Measurements from ENCODE around the gene GUCD1.
"Not testable (repeated sequence)": the region's sequence is repeated elsewhere in the genome, so short reads cannot be mapped to it uniquely, and the experiment has no call there.

The GUCD1 gene

DNA sequence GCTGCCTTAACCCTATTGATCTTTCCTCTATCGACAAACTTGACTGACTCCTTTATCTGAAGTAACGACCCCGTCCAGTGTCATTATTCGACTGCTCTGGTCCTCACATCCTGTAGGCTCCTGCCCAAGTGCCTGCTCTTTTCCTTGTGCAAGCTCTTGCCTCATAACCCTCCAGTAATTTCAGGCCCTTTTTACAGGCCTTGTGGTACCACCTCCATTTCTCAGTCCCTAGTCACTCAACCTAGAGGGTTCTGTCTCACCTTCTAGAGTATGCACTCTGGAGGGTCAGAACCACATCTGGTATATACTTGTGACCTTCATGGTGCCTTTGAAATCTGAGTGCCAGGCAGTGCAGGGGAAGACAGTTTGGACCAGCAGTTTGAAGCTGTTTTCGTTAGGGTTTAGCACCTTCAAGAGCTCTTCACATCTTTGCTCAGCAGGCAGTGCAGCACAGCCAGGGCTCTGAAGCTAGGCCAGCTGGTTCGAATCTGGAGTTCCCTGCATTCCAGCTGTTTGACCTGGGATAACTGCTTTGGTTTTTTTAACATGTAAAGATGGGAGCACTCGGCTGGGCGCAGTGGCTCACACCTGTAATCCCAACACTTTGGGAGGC is 12.1 kb upstream of the GUCD1 start:
- FAIRE-seq: no peak
- TF ChIP-seq POLR2A (IDR thresholded peaks at IDR 0.05; ENCODE audit: low read depth, low read length) (no peak), PAX5 (IDR thresholded peaks at IDR 0.05; ENCODE audit: insufficient read depth, low read length, severe bottlenecking) (no peak), POLR2AphosphoS5 (IDR thresholded peaks at IDR 0.05; ENCODE audit: low read depth, low read length) (no peak), TAF1 (IDR thresholded peaks at IDR 0.05; ENCODE audit: low read depth, low read length) (no peak), SPI1 (IDR thresholded peaks at IDR 0.05; ENCODE audit: low read depth, low read length) (no peak), POU2F2 (IDR thresholded peaks at IDR 0.05; ENCODE audit: low read depth, low read length) (no peak)
- no peak for DNase-seq (ENCODE audit: insufficient read length, low spot score)

DNA sequence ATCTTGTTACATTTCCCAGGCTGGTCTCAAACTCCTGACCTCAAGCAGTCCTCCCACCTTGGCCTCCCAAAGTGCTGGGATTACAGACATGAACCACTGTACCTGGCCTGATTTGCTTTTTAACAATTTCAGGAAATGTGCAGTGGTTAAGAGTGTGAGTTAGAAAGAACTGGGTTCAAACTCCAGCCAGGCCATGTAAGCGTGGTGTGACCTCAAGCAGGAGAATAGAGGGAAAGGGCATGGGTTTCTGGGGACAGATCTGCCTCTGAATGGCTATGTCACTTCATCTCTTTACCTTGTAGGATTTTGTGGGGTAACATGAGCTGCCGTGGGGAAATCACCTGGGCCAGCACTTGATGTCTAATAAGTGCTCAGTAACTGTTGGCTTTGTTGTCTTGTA is 10.1 kb upstream of the GUCD1 start:
- DNase-seq (ENCODE audit: insufficient read length, low spot score) (no peak), FAIRE-seq (no peak)
- TF ChIP-seq TAF1 (IDR thresholded peaks at IDR 0.05; ENCODE audit: low read depth, low read length): no peak
- TF ChIP-seq POLR2A (IDR thresholded peaks at IDR 0.05; ENCODE audit: low read depth, low read length): no peak
- TF ChIP-seq POU2F2 (IDR thresholded peaks at IDR 0.05; ENCODE audit: low read depth, low read length): no peak
- no peak for TF ChIP-seq POLR2AphosphoS5 (IDR thresholded peaks at IDR 0.05; ENCODE audit: low read depth, low read length)
- no peak for TF ChIP-seq SPI1 (IDR thresholded peaks at IDR 0.05; ENCODE audit: low read depth, low read length)
- TF ChIP-seq PAX5 (IDR thresholded peaks at IDR 0.05; ENCODE audit: insufficient read depth, low read length, severe bottlenecking): no peak

DNA sequence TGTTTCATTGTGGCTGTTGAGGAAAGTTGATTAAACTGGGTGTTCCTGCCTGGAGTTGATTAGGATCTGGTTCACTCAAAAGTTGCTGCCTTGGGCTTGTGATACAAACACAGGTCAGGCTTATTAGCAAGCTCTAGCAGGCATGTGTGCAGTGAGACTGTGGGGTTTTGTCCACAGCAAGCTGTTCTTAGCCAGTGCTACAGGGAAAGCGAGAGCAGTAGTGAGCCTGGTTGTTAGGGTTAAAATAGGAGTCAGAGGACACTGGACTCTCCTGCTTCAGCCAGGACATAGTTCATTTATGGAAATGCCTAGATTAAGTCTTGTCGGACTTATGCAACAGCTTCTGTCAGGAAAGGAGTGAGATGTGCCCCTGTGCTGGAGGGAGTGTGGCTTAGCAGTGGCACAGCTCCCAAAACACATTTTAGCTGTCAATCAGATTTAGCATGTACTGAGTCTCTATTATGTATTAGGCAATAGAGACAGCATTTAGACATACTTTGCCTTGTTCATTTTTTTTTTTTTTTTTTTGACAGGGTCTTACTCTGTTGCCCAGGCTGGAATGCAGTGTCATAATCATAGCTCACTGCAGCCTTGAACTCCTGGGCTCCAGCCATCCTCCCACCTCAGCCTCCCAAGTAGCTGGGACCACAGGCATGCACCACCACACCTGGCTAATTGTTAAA is 9.6 kb upstream of the GUCD1 start:
- DNase-seq (ENCODE audit: insufficient read length, low spot score): no peak
- no peak for TF ChIP-seq POLR2AphosphoS5 (IDR thresholded peaks at IDR 0.05; ENCODE audit: low read depth, low read length)
- TF ChIP-seq POLR2A (IDR thresholded peaks at IDR 0.05; ENCODE audit: low read depth, low read length): no peak
- TF ChIP-seq POU2F2 (IDR thresholded peaks at IDR 0.05; ENCODE audit: low read depth, low read length): no peak
- TF ChIP-seq SPI1 (IDR thresholded peaks at IDR 0.05; ENCODE audit: low read depth, low read length): no peak
- TF ChIP-seq TAF1 (IDR thresholded peaks at IDR 0.05; ENCODE audit: low read depth, low read length): no peak
- no peak for TF ChIP-seq PAX5 (IDR thresholded peaks at IDR 0.05; ENCODE audit: insufficient read depth, low read length, severe bottlenecking)
- no peak for FAIRE-seq

DNA sequence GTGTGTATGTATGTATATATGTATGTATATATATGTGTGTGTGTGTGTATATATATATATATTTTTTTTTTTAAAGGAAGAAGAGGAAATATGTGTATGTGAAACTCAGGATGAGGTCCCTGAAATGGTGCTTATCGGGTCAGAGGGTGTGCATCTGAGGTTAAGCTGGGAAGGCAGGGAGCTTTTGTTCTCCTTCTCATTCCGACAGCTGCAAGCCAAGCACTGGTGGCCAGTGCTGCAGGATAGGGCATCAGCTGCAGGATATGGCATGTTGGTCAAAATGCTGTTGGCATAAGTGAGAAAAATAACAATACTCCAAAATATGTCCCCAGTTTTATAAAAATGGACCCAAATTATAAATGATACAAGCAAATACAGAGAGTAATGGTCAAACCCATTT is 8.3 kb upstream of the GUCD1 start:
- FAIRE-seq: no peak
- TF ChIP-seq TAF1 (IDR thresholded peaks at IDR 0.05; ENCODE audit: low read depth, low read length): no peak
- TF ChIP-seq POLR2AphosphoS5 (IDR thresholded peaks at IDR 0.05; ENCODE audit: low read depth, low read length): no peak
- no peak for TF ChIP-seq PAX5 (IDR thresholded peaks at IDR 0.05; ENCODE audit: insufficient read depth, low read length, severe bottlenecking)
- TF ChIP-seq POU2F2 (IDR thresholded peaks at IDR 0.05; ENCODE audit: low read depth, low read length): no peak
- TF ChIP-seq SPI1 (IDR thresholded peaks at IDR 0.05; ENCODE audit: low read depth, low read length): no peak
- no peak for TF ChIP-seq POLR2A (IDR thresholded peaks at IDR 0.05; ENCODE audit: low read depth, low read length)
- DNase-seq (ENCODE audit: insufficient read length, low spot score): no peak

DNA sequence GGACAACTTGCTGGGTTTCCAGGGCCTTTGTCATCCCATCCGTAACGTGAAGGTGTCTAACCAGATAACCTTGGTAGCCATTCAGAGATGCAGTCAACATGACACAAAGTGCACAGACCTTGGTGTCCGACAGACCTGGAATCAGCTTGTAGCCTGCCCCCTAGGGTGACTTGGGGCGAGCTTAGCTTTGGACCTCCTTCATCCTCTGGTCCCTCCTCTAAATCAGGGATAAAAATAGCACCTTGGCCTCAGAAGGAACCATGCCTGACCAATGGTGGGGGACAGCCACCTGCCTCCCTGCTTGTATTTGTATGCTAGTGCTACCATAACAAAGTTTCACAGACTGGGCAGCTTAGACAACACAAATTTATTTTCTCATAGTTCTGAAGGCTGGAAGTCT is 4.5 kb upstream of the GUCD1 start:
- no peak for TF ChIP-seq SPI1 (IDR thresholded peaks at IDR 0.05; ENCODE audit: low read depth, low read length)
- no peak for TF ChIP-seq POU2F2 (IDR thresholded peaks at IDR 0.05; ENCODE audit: low read depth, low read length)
- TF ChIP-seq PAX5 (IDR thresholded peaks at IDR 0.05; ENCODE audit: insufficient read depth, low read length, severe bottlenecking): no peak
- TF ChIP-seq TAF1 (IDR thresholded peaks at IDR 0.05; ENCODE audit: low read depth, low read length): no peak
- no peak for TF ChIP-seq POLR2A (IDR thresholded peaks at IDR 0.05; ENCODE audit: low read depth, low read length)
- no peak for TF ChIP-seq POLR2AphosphoS5 (IDR thresholded peaks at IDR 0.05; ENCODE audit: low read depth, low read length)
- FAIRE-seq: no peak
- no peak for DNase-seq (ENCODE audit: insufficient read length, low spot score)

DNA sequence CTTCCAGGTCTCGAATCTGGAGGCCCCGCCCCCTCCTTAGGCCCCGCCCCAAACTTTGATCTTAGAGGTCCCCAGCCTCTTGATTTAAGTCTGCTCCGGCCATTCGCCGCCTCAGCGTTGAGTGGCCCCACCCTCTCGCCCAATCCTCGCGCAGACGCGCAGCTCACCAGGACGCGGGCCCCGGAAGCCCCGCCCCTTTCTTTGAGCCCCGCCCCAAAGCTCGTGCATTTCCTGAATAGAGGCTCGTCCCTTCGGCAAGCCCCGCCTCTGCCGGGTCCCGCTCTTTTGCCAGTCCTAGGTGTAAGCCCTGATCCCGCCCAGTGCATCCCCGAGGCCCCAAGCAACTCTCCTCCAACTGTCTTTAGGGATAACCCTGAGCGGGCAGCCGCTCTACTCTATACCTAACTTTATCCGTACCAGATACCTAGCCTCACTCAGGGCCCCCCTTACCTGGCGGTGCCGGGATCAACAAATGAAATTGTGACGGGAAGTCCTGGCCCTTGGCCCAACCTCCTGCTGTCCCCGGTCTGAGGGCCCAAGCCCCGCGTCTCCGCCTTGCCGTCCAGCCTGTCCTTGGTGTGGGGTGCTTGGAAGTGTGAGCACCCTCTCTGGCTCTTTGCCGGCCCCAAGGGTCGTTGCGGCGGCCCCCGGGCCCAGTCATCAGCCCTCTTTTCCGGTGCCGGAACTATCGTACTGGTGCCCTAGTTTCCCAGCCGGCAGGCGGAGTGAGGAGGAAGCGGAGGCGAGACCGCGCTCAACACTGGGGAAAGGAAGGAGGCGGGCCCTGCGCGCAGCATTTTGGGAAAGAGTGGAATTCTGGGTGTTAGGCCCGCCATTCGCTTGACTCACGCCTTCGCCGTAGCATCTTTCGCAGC is 464 bp upstream of the GUCD1 start, which contains the start of gene SNRPD3:
Gene SNRPD3 (plus strand): TSS at position 835 of the 875 bp plus-strand sequence. CDS start 1,676 bp downstream, outside the sequence.
- TF ChIP-seq PAX5 (IDR thresholded peaks at IDR 0.05; ENCODE audit: insufficient read depth, low read length, severe bottlenecking): no peak
- peak; percentile 84 for TF ChIP-seq POLR2AphosphoS5 (IDR thresholded peaks at IDR 0.05; ENCODE audit: low read depth, low read length)
- 0 out of 2 replicates have a peak, but pooled peaks have one; percentile 5 for TF ChIP-seq SPI1 (IDR thresholded peaks at IDR 0.05; ENCODE audit: low read depth, low read length)
- TF ChIP-seq TAF1 (IDR thresholded peaks at IDR 0.05; ENCODE audit: low read depth, low read length): peak; percentile 87
- TF ChIP-seq POLR2A (IDR thresholded peaks at IDR 0.05; ENCODE audit: low read depth, low read length): peak; percentile 2
- TF ChIP-seq POU2F2 (IDR thresholded peaks at IDR 0.05; ENCODE audit: low read depth, low read length): peak; percentile 64; the same call in 1 of the 2 replicates
- DNase-seq (ENCODE audit: insufficient read length, low spot score) (peak; percentile 97), FAIRE-seq (peak; percentile 96)

DNA sequence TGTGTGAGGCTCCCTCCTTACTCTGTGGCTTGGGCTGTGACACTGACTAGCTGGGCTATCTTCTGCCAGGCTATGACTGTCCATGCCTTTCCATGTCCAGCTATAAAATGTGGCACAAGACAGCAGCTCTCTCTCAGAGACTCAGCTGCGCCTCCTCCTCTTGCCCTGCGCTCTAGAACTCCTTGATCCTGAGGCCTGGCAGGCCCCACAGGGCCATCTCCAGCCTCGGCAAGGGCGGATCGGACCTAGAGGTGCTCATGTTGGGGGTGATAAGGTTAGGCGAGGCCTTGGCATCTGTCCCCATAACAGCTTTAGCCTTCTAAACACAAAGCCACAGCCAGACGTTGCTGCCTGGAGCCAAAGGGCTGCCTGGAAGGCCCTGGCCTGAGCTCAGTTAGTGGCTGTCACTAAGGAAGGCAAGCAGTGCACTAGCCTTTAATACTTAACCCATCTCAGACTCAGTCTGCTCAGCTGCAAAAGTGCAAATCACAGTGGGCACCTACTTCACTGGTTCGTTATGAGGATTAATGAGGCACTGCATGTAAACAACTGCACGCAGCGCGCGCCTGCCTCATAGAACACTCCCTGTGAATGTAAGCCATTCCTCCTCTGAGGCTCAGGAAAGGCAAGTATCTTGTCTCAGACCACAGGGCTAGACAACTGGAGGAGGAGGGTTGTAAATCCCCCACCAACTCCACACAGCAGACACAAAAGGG is 1.2 kb downstream of the GUCD1 start:
- FAIRE-seq: peak; percentile 16
- TF ChIP-seq PAX5 (IDR thresholded peaks at IDR 0.05; ENCODE audit: insufficient read depth, low read length, severe bottlenecking) (no peak), SPI1 (IDR thresholded peaks at IDR 0.05; ENCODE audit: low read depth, low read length) (no peak), TAF1 (IDR thresholded peaks at IDR 0.05; ENCODE audit: low read depth, low read length) (no peak), POU2F2 (IDR thresholded peaks at IDR 0.05; ENCODE audit: low read depth, low read length) (no peak), POLR2A (IDR thresholded peaks at IDR 0.05; ENCODE audit: low read depth, low read length) (no peak), POLR2AphosphoS5 (IDR thresholded peaks at IDR 0.05; ENCODE audit: low read depth, low read length) (no peak)
- DNase-seq (ENCODE audit: insufficient read length, low spot score): no peak

DNA sequence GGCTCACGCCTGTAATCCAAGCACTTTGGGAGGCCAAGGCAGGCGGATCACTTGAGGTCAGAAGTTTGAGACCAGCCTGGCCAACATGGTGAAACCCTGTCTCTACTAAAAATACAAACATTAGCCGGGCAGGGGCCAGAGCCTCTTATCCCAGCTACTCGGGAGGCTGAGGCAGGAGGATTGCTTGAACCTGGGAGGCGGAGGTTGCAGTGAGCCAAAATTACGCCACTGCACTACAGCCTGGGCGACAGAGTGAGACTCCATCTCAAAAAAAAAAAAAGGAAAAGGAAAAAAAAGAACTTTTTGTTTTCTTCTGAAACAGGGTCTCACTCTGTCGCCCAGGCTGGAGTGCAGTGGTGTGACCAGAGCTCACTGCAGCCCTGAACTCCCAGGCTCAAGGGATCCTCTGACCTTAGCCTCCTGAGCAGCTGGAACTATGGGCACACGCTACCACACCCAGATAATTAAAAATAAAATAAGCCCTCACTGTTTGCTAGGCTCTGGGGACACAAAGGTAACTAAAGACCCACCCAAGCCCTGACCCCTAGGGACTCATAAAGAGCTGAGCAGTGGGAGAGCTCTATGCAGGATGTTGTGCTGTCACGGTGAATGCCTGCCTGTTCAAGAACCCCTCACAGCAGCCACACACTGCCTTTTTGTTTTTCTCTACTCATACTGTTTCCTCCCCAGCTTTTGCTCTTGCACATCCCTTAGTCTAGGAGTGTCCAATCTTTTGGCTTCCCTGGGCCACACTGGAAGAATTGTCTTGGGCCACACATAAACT is 2.2 kb downstream of the GUCD1 start:
- not testable (repeated sequence) for DNase-seq (ENCODE audit: insufficient read length, low spot score)
- FAIRE-seq: peak; percentile 40

Data from GM12891 (cell line).